HG03520 (cell line): ENCODE data around the gene PPP3CB.
"Not testable (repeated sequence)": the region's sequence is repeated elsewhere in the genome, so short reads cannot be mapped to it uniquely, and the experiment has no call there.

ENCODE experiments used
- ATAC-seq: cut with Tn5 transposase; IDR thresholded peaks from one replicate; pipeline ENCODE4 v1.9.1; 2021; ENCODE audit warnings: mild to moderate bottlenecking, moderate library complexity; ENCODE audit not compliant: unreplicated experiment

Gene PPP3CB

GRCh38 chr10:73416571-73416970 lies 79.3 kb downstream of the PPP3CB start:
- ATAC-seq: no peak

DNA sequence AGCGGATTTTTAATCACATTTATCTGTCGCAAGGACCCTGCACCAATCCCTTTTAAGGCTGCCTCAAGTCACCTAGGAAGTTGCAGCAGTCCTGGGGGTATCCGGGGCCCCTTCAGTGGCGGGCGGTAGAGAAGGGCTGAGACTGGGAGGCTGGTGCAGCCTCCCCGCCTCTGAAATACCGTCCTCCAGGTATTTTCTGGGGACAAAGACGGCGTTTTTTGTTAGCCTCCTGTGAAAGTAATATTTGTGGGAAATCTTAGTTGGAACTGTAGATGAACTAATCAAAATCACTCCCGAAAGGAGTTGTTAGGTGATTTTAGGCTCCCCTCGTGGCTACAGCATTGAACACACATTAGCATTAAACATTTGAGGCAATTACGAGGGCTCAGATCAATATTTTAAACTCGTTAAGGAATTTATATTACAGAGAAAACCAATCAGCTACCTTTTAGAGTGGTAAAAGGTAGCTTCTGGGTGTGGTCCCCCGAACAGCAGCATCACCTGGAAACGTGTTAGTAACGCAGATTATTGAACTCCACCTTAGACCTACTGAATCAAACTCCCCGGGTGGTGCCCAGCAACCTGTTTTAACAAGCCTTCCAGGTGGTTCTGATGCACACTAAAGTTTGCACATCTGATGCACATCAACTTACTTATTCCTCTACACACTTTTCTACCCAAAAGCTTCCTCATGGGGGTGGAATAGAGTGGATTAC lies 81.4 kb downstream of the PPP3CB start:
- ATAC-seq: peak; percentile 25

GRCh38 chr10:73413528-73414229 lies 82.1 kb downstream of the PPP3CB start, which contains the start of gene ANXA7:
Gene ANXA7, minus strand, starts transcription at chr10:73414058. Its CDS starts 13,202 bp downstream, at chr10:73400856.
- ATAC-seq: peak; percentile 75

DNA sequence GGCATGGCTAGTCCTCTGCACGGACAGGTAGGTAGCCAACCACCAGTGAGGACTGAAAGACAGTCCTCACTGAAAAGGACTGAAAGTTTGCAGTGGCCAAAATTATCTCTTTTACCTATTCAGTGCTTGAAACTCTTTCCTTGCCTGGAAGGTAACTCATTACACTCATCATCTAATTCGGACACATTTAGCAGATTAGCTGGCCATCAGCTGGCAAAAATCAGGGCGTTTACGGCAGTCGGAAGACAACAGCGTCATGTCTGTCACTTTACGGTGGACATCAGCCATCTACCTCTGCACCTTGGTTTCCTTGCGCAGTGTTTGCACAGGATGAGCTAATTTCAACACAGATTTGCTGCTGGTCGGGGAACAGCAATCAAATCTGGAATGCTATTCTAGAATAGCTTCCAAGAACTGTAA lies 82.7 kb downstream of the PPP3CB start:
- ATAC-seq: peak; percentile 29

DNA sequence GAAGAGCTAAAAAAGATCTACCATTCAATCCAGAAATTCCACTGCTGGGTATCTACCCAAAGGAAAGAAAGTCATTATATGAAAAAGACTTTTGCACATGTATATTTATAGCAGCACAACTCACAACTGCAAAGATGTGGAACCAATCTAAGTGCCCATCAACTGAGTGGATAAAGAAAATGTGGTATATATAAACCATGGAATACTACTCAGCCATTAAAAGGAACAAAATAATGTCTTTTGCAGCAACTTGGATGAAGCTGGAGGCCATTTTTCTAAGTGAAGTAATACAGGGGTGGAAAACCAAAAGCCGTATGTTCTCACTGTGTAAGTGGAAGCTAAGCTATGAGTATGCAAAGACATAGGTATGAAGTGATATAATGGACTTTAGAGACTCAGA lies 84.9 kb downstream of the PPP3CB start:
- no peak for ATAC-seq

GRCh38 chr10:73408978-73409521 lies 86.8 kb downstream of the PPP3CB start:
- no peak for ATAC-seq

DNA sequence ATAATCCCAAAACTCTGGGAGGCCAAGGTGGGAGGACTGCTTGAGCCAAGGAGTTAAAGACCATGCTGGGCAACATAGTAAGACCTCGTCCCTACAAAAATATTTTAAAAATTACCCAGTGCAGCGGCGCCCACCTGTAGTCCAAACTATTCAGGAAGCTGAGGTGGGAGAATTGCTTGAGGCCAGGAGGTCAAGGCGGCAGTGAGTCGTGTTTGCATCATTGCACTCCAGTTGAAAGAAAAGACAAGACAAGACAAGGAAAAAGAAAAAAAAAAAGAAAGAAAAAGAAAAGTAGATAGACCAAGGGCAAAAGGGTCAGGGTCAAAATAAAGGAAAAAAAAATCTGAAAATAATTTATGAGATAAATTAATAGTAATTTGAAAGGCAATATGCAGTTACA lies 87.8 kb downstream of the PPP3CB start:
- ATAC-seq: no peak

GRCh38 chr10:73407495-73407894 lies 88.3 kb downstream of the PPP3CB start:
- ATAC-seq: no peak

DNA sequence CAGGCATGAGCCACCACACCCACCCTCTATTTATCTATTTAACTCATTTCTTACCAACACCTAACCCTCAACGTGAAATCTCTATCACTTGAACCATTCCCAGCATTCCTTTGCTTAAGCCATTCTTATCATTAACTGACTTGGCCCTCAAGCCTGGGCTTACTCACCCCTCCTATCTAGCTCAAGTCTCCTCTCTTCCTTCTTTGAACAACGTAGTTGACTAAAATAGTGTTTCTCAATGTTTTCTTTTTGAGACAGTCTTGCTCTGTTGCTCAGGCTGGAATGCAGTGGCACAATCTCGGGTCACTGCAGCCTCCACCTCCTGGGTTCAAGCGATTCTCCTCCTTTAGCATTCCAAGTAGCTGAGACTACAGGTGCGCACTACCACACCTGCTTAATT lies 89.0 kb downstream of the PPP3CB start:
- ATAC-seq: no peak

GRCh38 chr10:73405556-73405955 lies 90.3 kb downstream of the PPP3CB start:
- no peak for ATAC-seq

DNA sequence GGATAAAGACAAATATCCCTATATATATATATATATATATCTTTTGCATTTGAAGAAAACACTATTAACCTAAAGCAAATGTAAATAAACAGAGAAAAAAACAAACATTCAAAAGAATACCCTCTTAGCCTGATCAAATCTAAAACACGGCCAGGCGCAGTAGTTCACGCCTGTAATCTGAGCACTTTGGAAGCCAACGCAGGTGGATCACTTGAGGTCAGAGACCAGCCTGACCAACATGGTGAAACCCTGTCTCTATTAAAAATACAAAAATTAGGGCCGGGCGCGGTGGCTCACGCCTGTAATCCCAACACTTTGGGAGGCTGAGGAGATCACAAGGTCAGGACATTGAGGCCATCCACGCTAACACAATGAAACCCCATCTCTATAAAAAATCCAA lies 91.1 kb downstream of the PPP3CB start:
- ATAC-seq: no peak

DNA sequence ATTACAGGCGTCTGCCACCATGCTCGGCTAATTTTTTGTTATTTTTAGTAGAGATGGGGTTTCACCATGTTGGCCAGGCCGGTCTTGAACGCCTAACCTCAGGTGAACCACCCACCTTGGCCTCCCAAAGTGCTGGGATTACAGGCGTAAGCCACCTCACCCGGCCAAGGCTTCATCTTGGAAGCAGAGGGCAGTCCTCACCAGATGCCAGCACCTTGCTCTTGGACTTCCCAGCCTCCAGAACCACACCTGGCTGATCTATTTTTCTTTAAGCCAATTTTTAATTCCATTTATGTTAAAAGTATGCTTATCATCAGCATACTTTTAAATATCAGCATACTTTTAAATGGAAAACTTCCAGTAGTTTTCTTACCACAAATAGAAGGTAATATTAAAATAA lies 94.2 kb downstream of the PPP3CB start:
- ATAC-seq: no peak

DNA sequence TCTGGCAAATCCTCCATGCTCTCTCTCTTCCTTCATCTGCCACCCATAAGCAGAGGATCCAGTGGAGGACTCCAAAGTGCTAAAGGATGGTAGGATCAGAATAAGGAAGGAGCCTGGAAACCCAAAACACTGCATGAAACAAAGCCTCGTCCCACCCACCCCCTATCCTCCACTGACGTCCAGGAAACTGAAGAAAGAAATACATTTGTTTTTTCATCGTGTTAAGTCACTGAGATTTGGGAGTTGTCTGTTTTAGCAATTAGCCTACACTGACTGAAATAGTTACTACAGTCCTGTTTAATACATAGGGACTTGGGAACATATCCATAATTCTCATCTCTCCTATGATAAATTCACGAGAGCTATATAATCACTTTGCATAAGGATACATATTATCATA lies 96.8 kb downstream of the PPP3CB start:
- ATAC-seq: no peak

GRCh38 chr10:73398024-73398423 lies 97.8 kb downstream of the PPP3CB start:
- no peak for ATAC-seq

GRCh38 chr10:73394325-73394724 lies 101.5 kb downstream of the PPP3CB start:
- ATAC-seq: not testable (repeated sequence)

- no peak for ATAC-seq
Observed at GRCh38 chr10:73388228-73388627, 107.6 kb downstream of the PPP3CB start.

- no peak for ATAC-seq
Observed at GRCh38 chr10:73386583-73386982, 109.2 kb downstream of the PPP3CB start.
